Peyer's patch (tissue), 4 donors: ENCODE data around the gene ACAP1. TPM values are rescaled to one million over a fixed set of nuclear protein-coding genes. Genes with fewer than 3 reads are reported as not detected.

Experiments used
- DNase-seq, 3 donors: peaks; one replicate each; pipeline ENCODE4 v3.0.0-alpha.2; 2017 to 2019
- H3K27ac ChIP-seq, 4 donors: fragments of 200-600 bp; sonication (generic); one replicate each; pipeline ENCODE4 v1.5.1; 2016 to 2019
- H3K27me3 ChIP-seq, 2 donors: fragments of 200-600 bp; sonication (generic); one replicate each; pipeline ENCODE4 v1.5.1; 2019
- H3K36me3 ChIP-seq, 3 donors: fragments of 200-600 bp; sonication (generic); one replicate each; pipeline ENCODE4 v1.5.1; 2016 to 2019
- H3K4me1 ChIP-seq, 4 donors: fragments of 200-600 bp; sonication (generic); one replicate each; pipeline ENCODE4 v1.5.1; 2016 to 2019
- H3K4me3 ChIP-seq, 4 donors: fragments of 200-600 bp; sonication (generic); 1 replicate in 3 of 4; 2 replicates in 1 of 4; pipeline ENCODE4 v1.5.1; 2016 to 2019; ENCODE audit warnings: mild to moderate bottlenecking in 1 of 4
- H3K9me3 ChIP-seq, 4 donors: fragments of 200-600 bp; sonication (generic); one replicate each; pipeline ENCODE4 v1.5.1; 2016 to 2019; ENCODE audit warnings: mild to moderate bottlenecking in 1 of 4
- CTCF ChIP-seq, 6 experiments: fragments of 450-650 bp in 4 of 6; fragments of 200-600 bp in 2 of 6; sonication (generic) in 1 of 6; IDR thresholded peaks; one replicate each; pipeline ENCODE4 v1.5.1; 2017 to 2019; ENCODE audit warnings: antibody characterized with exemption in 6 of 6, mild to moderate bottlenecking in 3 of 6, moderate library complexity in 1 of 6
- POLR2A ChIP-seq, 2 donors: fragments of 450-650 bp; IDR thresholded peaks; one replicate each; pipeline ENCODE4 v1.5.1; 2017; ENCODE audit warnings: antibody characterized with exemption in 2 of 2, mild to moderate bottlenecking in 2 of 2, moderate library complexity in 2 of 2
- total RNA-seq, 4 donors: library from RNA; depleted of rRNA; stranded (reverse); fragments of >200 nt; gene quantifications; one replicate each; pipeline ENCODE4 v1.1.0, GENCODE V29; 2016

ACAP1 gene
- total RNA-seq, 4 donors from 2014 or later: 15.6 to 696 (median 24.0) TPM

DNA sequence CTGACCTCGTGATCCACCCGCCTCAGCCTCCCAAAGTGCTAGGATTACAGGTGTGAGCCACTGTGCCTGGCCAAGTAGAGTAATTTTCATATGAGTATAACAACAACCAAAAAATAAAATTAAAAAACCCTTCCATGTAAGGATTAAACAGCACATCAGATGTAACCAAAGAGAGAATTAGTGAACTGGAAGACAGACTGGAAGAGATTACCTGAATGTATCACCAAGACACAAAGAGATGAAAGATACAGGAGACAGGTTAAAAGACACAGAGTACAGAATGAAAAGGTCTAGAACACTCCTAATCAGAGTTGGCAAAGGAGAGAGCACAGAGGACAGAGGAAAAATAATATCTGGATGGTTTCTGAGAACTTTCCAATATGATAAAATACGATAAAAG lies 42.8 kb downstream of the ACAP1 start:
- DNase-seq: no peak
- Histone ChIP-seq H3K4me3 (no peak overlapping the region), H3K27ac (no peak overlapping the region), H3K9me3 (no peaks in the 10 kb centered on the region), H3K36me3 (no peaks in the 10 kb centered on the region), H3K27me3 (no peaks in the 10 kb centered on the region), H3K4me1 (peaks cover 0 to 17% (median 4%) of the 10 kb centered on the region in 4 donors)
- no peak for TF ChIP-seq CTCF (IDR thresholded peaks at IDR 0.05)
- TF ChIP-seq POLR2A (IDR thresholded peaks at IDR 0.05): no peak

GRCh38 chr17:7380321-7380720 lies 44.0 kb downstream of the ACAP1 start:
- Histone ChIP-seq H3K9me3 (no peaks in the 10 kb centered on the region), H3K4me1 (peaks cover 0 to 17% (median 7%) of the 10 kb centered on the region in 4 donors), H3K27me3 (no peaks in the 10 kb centered on the region), H3K4me3 (peak overlapping the region; percentile 24 to 73 (median 50)), H3K27ac (peak overlapping the region; percentile 55 to 82 (median 70)), H3K36me3 (no peaks in the 10 kb centered on the region)
- no peak for TF ChIP-seq POLR2A (IDR thresholded peaks at IDR 0.05)
- TF ChIP-seq CTCF (IDR thresholded peaks at IDR 0.05): peak in 1 of 6 experiments; percentile 4
- DNase-seq: peak in 1 of 3 donors; percentile 57

- peak within 1 kb of the TSS; percentile 24 to 73 (median 50) for H3K4me3 ChIP-seq
- H3K27me3 ChIP-seq: no peaks in the 10 kb centered on the region
- H3K4me1 ChIP-seq: peaks cover 0 to 17% (median 7%) of the 10 kb centered on the region in 4 donors
- peaks cover 0 to 3% (median 0%) of the 10 kb centered on the region in 3 donors for H3K36me3 ChIP-seq
- no peaks in the 10 kb centered on the region for H3K9me3 ChIP-seq
- TF ChIP-seq CTCF (IDR thresholded peaks at IDR 0.05) (peak in 2 of 6 experiments; percentile 11 to 15), POLR2A (IDR thresholded peaks at IDR 0.05) (peak; percentile 79 to 88)
- H3K27ac ChIP-seq: peak within 1 kb of the TSS; percentile 55 to 82 (median 70)
- DNase-seq: peak in 2 of 3 donors; percentile 85 to 89
Measured at GRCh38 chr17:7380855-7381683, 44.7 kb downstream of the ACAP1 start, which contains the start of gene TNK1. Gene TNK1, plus strand, starts transcription at chr17:7381089. Its CDS starts 1,838 bp downstream, at chr17:7382927.

DNA sequence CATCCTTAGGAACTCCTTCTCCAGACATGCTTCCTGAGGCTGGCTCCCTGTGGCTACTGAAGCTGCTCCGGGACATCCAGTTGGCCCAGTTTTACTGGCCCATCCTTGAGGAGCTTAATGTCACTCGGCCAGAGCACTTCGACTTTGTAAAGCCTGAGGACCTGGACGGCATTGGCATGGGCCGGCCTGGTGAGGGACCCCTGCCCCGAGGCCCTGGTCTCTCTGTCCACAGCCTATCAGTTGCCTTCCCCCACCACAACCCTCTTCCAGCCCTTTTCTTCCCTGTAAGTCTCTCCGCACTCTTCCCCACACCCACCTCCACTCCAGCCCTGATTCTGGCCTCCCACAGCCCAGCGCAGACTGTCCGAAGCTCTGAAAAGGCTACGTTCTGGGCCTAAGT lies 46.6 kb downstream of the ACAP1 start:
- H3K9me3 ChIP-seq: no peaks in the 10 kb centered on the region
- no peaks in the 10 kb centered on the region for H3K27me3 ChIP-seq
- H3K36me3 ChIP-seq: peaks cover 0 to 13% (median 0%) of the 10 kb centered on the region in 3 donors
- DNase-seq: no peak
- peaks cover 0 to 17% (median 7%) of the 10 kb centered on the region in 4 donors for H3K4me1 ChIP-seq
- no peak overlapping the region for H3K27ac ChIP-seq
- no peak overlapping the region for H3K4me3 ChIP-seq
- TF ChIP-seq CTCF (IDR thresholded peaks at IDR 0.05) (no peak), POLR2A (IDR thresholded peaks at IDR 0.05) (no peak)

- Histone ChIP-seq H3K36me3 (peaks cover 0 to 17% (median 0%) of the 10 kb centered on the region in 3 donors), H3K27me3 (no peaks in the 10 kb centered on the region), H3K9me3 (no peaks in the 10 kb centered on the region), H3K4me1 (peaks cover 0 to 17% (median 7%) of the 10 kb centered on the region in 4 donors), H3K4me3 (peak overlapping the region in 3 of 4 donors; percentile 46 to 61 (median 49)), H3K27ac (peak overlapping the region in 1 of 4 donors; percentile 87)
- TF ChIP-seq POLR2A (IDR thresholded peaks at IDR 0.05) (no peak), CTCF (IDR thresholded peaks at IDR 0.05) (no peak)
- DNase-seq: no peak
Measured at GRCh38 chr17:7383371-7383741, 47.0 kb downstream of the ACAP1 start.
